H1 (cell line): ENCODE measurements around the gene ARRDC2. TPM values are rescaled to one million over a fixed set of nuclear protein-coding genes. Genes with fewer than 3 reads are reported as not detected.
A peak's percentile ranks its signal among the peaks of the same experiment; 100 is the strongest.

Experiments used
- CTCF ChIA-PET: fragments of 300-600 bp; sonication (Branson Sonifier 250); formaldehyde crosslinking; loops from one replicate; lab custom pipeline; 2021; ENCODE audit not compliant: partially characterized antibody; lab: Charles Lee
- POLR2A ChIA-PET: fragments of 300-600 bp; sonication (Branson Sonifier 250); formaldehyde crosslinking; loops from one replicate; lab custom pipeline; 2021; ENCODE audit warnings: inconsistent platforms; ENCODE audit not compliant: partially characterized antibody; lab: Charles Lee
- DNase-seq, 2 experiments: peaks; one replicate each; pipeline versions ENCODE4 v3.0.0 to v3.0.0-alpha.2; 2010 to 2022; ENCODE audit warnings: low spot score in 2 of 2, low read depth in 1 of 2, mixed read lengths in 1 of 2
- FAIRE-seq: peaks from 2 replicates; lab custom pipeline; 2011; peaks lifted over from hg19 to GRCh38; lab: Jason Lieb, UNC
- H2AFZ ChIP-seq: 2 replicates; pipeline ENCODE4 v1.8.1; 2012; ENCODE audit warnings: low read length, inconsistent platforms
- H2AK5ac ChIP-seq: 2 replicates; pipeline ENCODE4 v1.6.1; 2013; ENCODE audit warnings: low read depth, low read length
- H2BK120ac ChIP-seq: replicated peaks from 2 replicates; pipeline ENCODE3; 2013; ENCODE audit warnings: low read depth, low read length, inconsistent platforms
- H2BK12ac ChIP-seq: 2 replicates; pipeline ENCODE4 v1.6.1; 2013; ENCODE audit warnings: low read depth, low read length
- H2BK15ac ChIP-seq: 2 replicates; pipeline ENCODE4 v1.6.1; 2013; ENCODE audit warnings: low read length
- H2BK20ac ChIP-seq: 2 replicates; pipeline ENCODE4 v1.6.1; 2013; ENCODE audit warnings: low read length
- H2BK5ac ChIP-seq: 2 replicates; pipeline ENCODE4 v1.6.1; 2013; ENCODE audit warnings: low read depth, low read length
- H3K14ac ChIP-seq: 2 replicates; pipeline ENCODE4 v1.6.1; 2013; ENCODE audit warnings: inconsistent platforms; ENCODE audit not compliant: insufficient read length
- H3K18ac ChIP-seq: 2 replicates; pipeline ENCODE4 v1.6.1; 2013; ENCODE audit warnings: low read length; ENCODE audit errors: extremely low read depth
- H3K23ac ChIP-seq: 2 replicates; pipeline ENCODE4 v1.6.1; 2013; ENCODE audit warnings: inconsistent platforms; ENCODE audit not compliant: insufficient read length
- H3K23me2 ChIP-seq: 2 replicates; pipeline ENCODE4 v1.6.1; 2013; ENCODE audit warnings: low read depth, low read length
- H3K27ac ChIP-seq: 2 replicates; pipeline ENCODE4 v1.6.1; 2011; ENCODE audit warnings: low read depth, low read length, inconsistent platforms
- H3K27me3 ChIP-seq, 4 experiments: replicated peaks in 1 of 4; 1 replicate in 1 of 4; 2 replicates in 3 of 4; pipeline versions ENCODE4 v1.6.1 to v1.8.1; 2011 to 2013; ENCODE audit warnings: low read length in 3 of 4, mild to moderate bottlenecking in 3 of 4, inconsistent platforms in 2 of 4, mixed read lengths in 2 of 4, moderate library complexity in 1 of 4; ENCODE audit not compliant: control insufficient read depth in 3 of 4, insufficient read depth in 3 of 4; ENCODE audit errors: extremely low read depth in 1 of 4
- H3K36me3 ChIP-seq, 4 experiments: 2 replicates each; pipeline versions ENCODE4 v1.6.1 to v1.8.1; 2011 to 2013; ENCODE audit warnings: mild to moderate bottlenecking in 4 of 4, low read length in 3 of 4, moderate library complexity in 2 of 4, control low read depth in 1 of 4, inconsistent platforms in 1 of 4; ENCODE audit not compliant: insufficient read depth in 4 of 4, control insufficient read depth in 2 of 4
- H3K4ac ChIP-seq: replicated peaks from 2 replicates; pipeline ENCODE3; 2013; ENCODE audit warnings: low read length, low read depth, mixed read lengths, inconsistent platforms; ENCODE audit not compliant: insufficient read length
- H3K4me1 ChIP-seq, 4 experiments: replicated peaks in 1 of 4; 1 replicate in 1 of 4; 2 replicates in 3 of 4; pipeline versions ENCODE4 v1.6.1 to v1.8.1; 2011 to 2013; ENCODE audit warnings: low read length in 3 of 4, inconsistent platforms in 2 of 4, mixed read lengths in 1 of 4; ENCODE audit not compliant: insufficient read depth in 4 of 4, control insufficient read depth in 3 of 4
- H3K4me2 ChIP-seq, 2 experiments: 2 replicates each; pipeline versions ENCODE4 v1.6.1 to v1.8.1; 2011 to 2013; ENCODE audit warnings: low read depth in 2 of 2, low read length in 2 of 2, control low read depth in 1 of 2, inconsistent platforms in 1 of 2, mild to moderate bottlenecking in 1 of 2; ENCODE audit not compliant: insufficient read depth in 1 of 2
- H3K4me3 ChIP-seq, 4 experiments: fragments of 200-600, 300-600 bp in 1 of 4; sonication (generic), shearing (Covaris generic), sonication (Bioruptor Twin) in 1 of 4; 2 replicates each; pipeline versions ENCODE4 v1.5.1 to v1.8.1; 2011 to 2016; ENCODE audit warnings: low read length in 4 of 4, low read depth in 3 of 4, control low read depth in 2 of 4, inconsistent platforms in 2 of 4, mild to moderate bottlenecking in 2 of 4, mixed read lengths in 1 of 4, moderate library complexity in 1 of 4; ENCODE audit not compliant: insufficient read depth in 2 of 4; ENCODE audit errors: extremely low read depth in 1 of 4
- H3K56ac ChIP-seq: replicated peaks from 2 replicates; pipeline ENCODE3; 2013; ENCODE audit warnings: low read depth, mild to moderate bottlenecking, mixed read lengths, low read length, inconsistent platforms; ENCODE audit not compliant: insufficient read length
- H3K79me1 ChIP-seq: 2 replicates; pipeline ENCODE4 v1.6.1; 2013; ENCODE audit warnings: low read depth, low read length, control low read depth
- H3K79me2 ChIP-seq, 2 experiments: 2 replicates each; pipeline versions ENCODE4 v1.6.1 to v1.8.1; 2012 to 2013; ENCODE audit warnings: low read length in 2 of 2, mild to moderate bottlenecking in 2 of 2, inconsistent platforms in 1 of 2; ENCODE audit not compliant: insufficient read depth in 2 of 2, control insufficient read depth in 1 of 2
- H3K9ac ChIP-seq, 4 experiments: replicated peaks in 1 of 4; 1 replicate in 1 of 4; 2 replicates in 3 of 4; pipeline versions ENCODE4 v1.6.1 to v1.8.1; 2011 to 2013; ENCODE audit warnings: low read depth in 3 of 4, low read length in 3 of 4, control low read depth in 2 of 4, mild to moderate bottlenecking in 2 of 4, moderate library complexity in 2 of 4, inconsistent platforms in 1 of 4; ENCODE audit errors: extremely low read depth in 1 of 4
- H3K9me3 ChIP-seq, 2 experiments: 2 replicates each; pipeline versions ENCODE4 v1.6.1 to v1.8.1; 2012 to 2013; ENCODE audit warnings: mild to moderate bottlenecking in 2 of 2, moderate library complexity in 2 of 2, control low read depth in 1 of 2, inconsistent platforms in 1 of 2, low read depth in 1 of 2, low read length in 1 of 2, mixed read lengths in 1 of 2; ENCODE audit not compliant: insufficient read depth in 2 of 2
- H4K20me1 ChIP-seq, 2 experiments: replicated peaks in 1 of 2; 2 replicates each; pipeline versions ENCODE3 to v1.8.1; 2011 to 2013; ENCODE audit warnings: inconsistent platforms in 2 of 2, low read length in 2 of 2, mild to moderate bottlenecking in 1 of 2; ENCODE audit not compliant: insufficient read depth in 2 of 2, control insufficient read depth in 1 of 2
- H4K5ac ChIP-seq: 2 replicates; pipeline ENCODE4 v1.6.1; 2013; ENCODE audit warnings: low read length, low read depth, mixed read lengths, inconsistent platforms; ENCODE audit not compliant: insufficient read length
- H4K8ac ChIP-seq: 2 replicates; pipeline ENCODE4 v1.8.0; 2013; ENCODE audit warnings: mild to moderate bottlenecking, moderate library complexity, low read length, inconsistent platforms; ENCODE audit not compliant: insufficient read depth; ENCODE audit errors: extremely low read depth
- H4K91ac ChIP-seq: replicated peaks from 2 replicates; pipeline ENCODE3; 2013; ENCODE audit warnings: low read length, mixed read lengths, inconsistent platforms; ENCODE audit not compliant: insufficient read length
- BACH1 ChIP-seq: IDR thresholded peaks from 2 replicates; pipeline ENCODE4 v1.6.1; 2012; ENCODE audit warnings: low read length, improper control_type of control experiment
- CEBPB ChIP-seq: IDR thresholded peaks from 2 replicates; pipeline ENCODE4 v1.6.1; 2012; ENCODE audit warnings: low read depth, low read length
- CREB1 ChIP-seq: IDR thresholded peaks from 2 replicates; pipeline ENCODE4 v1.6.1; 2012; ENCODE audit warnings: inconsistent platforms
- POLR2AphosphoS5 ChIP-seq: IDR thresholded peaks from 2 replicates; pipeline ENCODE4 v1.6.1; 2011; ENCODE audit warnings: low read depth, low read length
- RAD21 ChIP-seq, 2 experiments: IDR thresholded peaks in 1 of 2; conservative IDR thresholded peaks in 1 of 2; 2 replicates each; pipeline ENCODE4 v1.6.1; 2011; ENCODE audit warnings: low read depth in 2 of 2, low read length in 2 of 2, improper control_type of control experiment in 1 of 2, inconsistent platforms in 1 of 2, mild to moderate bottlenecking in 1 of 2, moderate library complexity in 1 of 2
- SIN3A ChIP-seq, 2 experiments: IDR thresholded peaks in 1 of 2; conservative IDR thresholded peaks in 1 of 2; 2 replicates each; pipeline ENCODE4 v1.6.1; 2011 to 2012; ENCODE audit warnings: low read length in 2 of 2, improper control_type of control experiment in 1 of 2, low read depth in 1 of 2, mild to moderate bottlenecking in 1 of 2
- TEAD4 ChIP-seq: IDR thresholded peaks from 2 replicates; pipeline ENCODE4 v1.6.1; 2012; ENCODE audit warnings: low read depth, low read length, inconsistent platforms, mixed read lengths
- WGBS, 2 experiments: shearing (Covaris generic) in 1 of 2; methylation state at CpG; one replicate each; pipeline versions ENCODE4 v1.1.6 to v1.1.7; 2013 to 2015; ENCODE audit warnings: low lambda C conversion rate in 2 of 2, mixed read lengths in 2 of 2, inconsistent platforms in 1 of 2, low coverage in 1 of 2, missing lambda C conversion rate in 1 of 2; ENCODE audit not compliant: insufficient replicate concordance in 2 of 2, insufficient coverage in 1 of 2, insufficient read length in 1 of 2; ENCODE audit errors: extremely low coverage in 1 of 2, missing lambda C conversion rate in 1 of 2; 5-methylcytosine and 5-hydroxymethylcytosine counted together
- polyA plus RNA-seq, 7 experiments: library from polyadenylated mRNA; depleted of rRNA in 3 of 7; stranded (reverse) in 5 of 7; unstranded in 2 of 7; fragments of >200 nt in 5 of 7; fragments of 200-250 nt in 2 of 7; gene quantifications; 1 replicate in 5 of 7; 2 replicates in 1 of 7; 4 replicates in 1 of 7; pipeline versions ENCODE4 v1.2.1 to v1.2.3, GENCODE V29; 2011 to 2013; ENCODE audit warnings: missing spikeins in 2 of 7, mixed read lengths in 2 of 7
- total RNA-seq: library from RNA; stranded (reverse); fragmentation: NEBNext Ultra II Directional; extraction: Animal tissue kit (Norgen Biotek cat#: 25700); gene quantifications from 2 replicates; pipeline ENCODE4 v1.2.1, GENCODE V29; 2021
- TF ChIP-seq, protein P1 (sequence below), 3 experiments: IDR thresholded peaks; 1 replicate in 2 of 3; 2 replicates in 1 of 3; pipeline versions ENCODE4 v1.5.1 to v1.6.1; 2011; ENCODE audit warnings: low read length in 3 of 3, mild to moderate bottlenecking in 3 of 3, inconsistent platforms in 2 of 3, low read depth in 1 of 3, moderate library complexity in 1 of 3; ENCODE audit not compliant: insufficient read depth in 1 of 3; ENCODE audit errors: control extremely low read depth in 1 of 3

Gene ARRDC2
- total and polyA plus RNA-seq, 2 of the 8 experiments (the other 6 are each of a cell fraction or from before 2014, with no cell fraction given) = 5.4 to 6.9 TPM

DNA sequence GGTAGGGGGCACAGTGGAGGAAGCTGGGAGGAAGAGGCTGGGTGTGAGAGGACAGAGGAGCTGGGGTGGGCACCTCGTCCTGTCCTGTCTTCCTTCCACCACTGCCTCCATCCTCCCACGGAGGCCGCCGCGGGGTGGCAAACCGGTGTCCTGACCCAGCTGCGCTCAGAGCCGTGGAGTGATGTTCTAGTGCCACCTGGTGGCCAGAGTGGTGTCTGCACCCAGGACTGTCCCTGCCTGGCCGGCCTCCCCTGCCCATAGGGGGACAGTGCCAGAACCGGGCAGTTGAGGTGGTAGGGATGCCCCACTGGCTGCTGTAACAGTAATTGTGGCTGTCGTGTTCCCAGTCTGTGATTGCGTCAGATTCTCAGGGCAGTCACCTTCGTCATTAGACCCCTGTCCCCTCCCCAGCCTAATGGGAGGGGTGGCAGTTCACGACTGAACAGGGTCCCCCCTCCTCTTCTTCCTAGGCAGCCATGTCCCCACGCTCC, 11.1 kb upstream of the ARRDC2 start:
- TF ChIP-seq CREB1 (0 out of 2 replicates have a peak, but pooled peaks have one; percentile 29), POLR2AphosphoS5 (no peak), BACH1 (peak; percentile 44; the same call in 1 of the 2 replicates), TEAD4 (no peak), RAD21 (IDR thresholded peaks at IDR 0.05 in 1 of 2, conservative IDR thresholded peaks at IDR 0.05 in 1 of 2; ENCODE audit: low read depth in 2 of 2, low read length in 2 of 2) (peak; percentile 98), CEBPB (0 out of 2 replicates have a peak, but pooled peaks have one; percentile 22), SIN3A (conservative IDR thresholded peaks at IDR 0.05 in 1 of 2, IDR thresholded peaks at IDR 0.05 in 1 of 2; ENCODE audit: low read depth in 1 of 2, low read length in 2 of 2) (0 out of 4 replicates have a peak, but pooled peaks of 1 of the 2 experiments have one; percentile 45)
- TF ChIP-seq, protein P1, sequence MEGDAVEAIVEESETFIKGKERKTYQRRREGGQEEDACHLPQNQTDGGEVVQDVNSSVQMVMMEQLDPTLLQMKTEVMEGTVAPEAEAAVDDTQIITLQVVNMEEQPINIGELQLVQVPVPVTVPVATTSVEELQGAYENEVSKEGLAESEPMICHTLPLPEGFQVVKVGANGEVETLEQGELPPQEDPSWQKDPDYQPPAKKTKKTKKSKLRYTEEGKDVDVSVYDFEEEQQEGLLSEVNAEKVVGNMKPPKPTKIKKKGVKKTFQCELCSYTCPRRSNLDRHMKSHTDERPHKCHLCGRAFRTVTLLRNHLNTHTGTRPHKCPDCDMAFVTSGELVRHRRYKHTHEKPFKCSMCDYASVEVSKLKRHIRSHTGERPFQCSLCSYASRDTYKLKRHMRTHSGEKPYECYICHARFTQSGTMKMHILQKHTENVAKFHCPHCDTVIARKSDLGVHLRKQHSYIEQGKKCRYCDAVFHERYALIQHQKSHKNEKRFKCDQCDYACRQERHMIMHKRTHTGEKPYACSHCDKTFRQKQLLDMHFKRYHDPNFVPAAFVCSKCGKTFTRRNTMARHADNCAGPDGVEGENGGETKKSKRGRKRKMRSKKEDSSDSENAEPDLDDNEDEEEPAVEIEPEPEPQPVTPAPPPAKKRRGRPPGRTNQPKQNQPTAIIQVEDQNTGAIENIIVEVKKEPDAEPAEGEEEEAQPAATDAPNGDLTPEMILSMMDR (IDR thresholded peaks at IDR 0.05; ENCODE audit: control extremely low read depth in 1 of 3, insufficient read depth in 1 of 3, low read depth in 1 of 3, low read length in 3 of 3) = peak; percentile 98 to 99 (median 99)
- TF ChIP-seq, all 59 proteins: peak for 6
- Histone ChIP-seq H2BK12ac (peak overlapping the region; percentile 71; the same call in 1 of the 2 replicates), H3K4ac (no peak overlapping the region), H3K23me2 (peaks cover 5% of the 10 kb centered on the region; the same call in 1 of the 2 replicates), H2BK15ac (no peak overlapping the region), H3K4me3 (no peak overlapping the region), H3K9ac (no peak overlapping the region; a peak in 1 of 7 replicates), H3K27me3 (peaks cover 3 to 21% (median 17%) of the 10 kb centered on the region in 4 experiments), H2BK20ac (0 out of 2 replicates have a peak overlapping the region, but pooled peaks have one; percentile 18), H3K14ac (no peak overlapping the region), H2BK120ac (no peak overlapping the region), H3K79me2 (no peaks in the 10 kb centered on the region), H3K4me1 (peaks cover 0 to 3% (median 0%) of the 10 kb centered on the region in 4 experiments; a peak in 2 of 7 replicates), H4K91ac (no peak overlapping the region), H3K23ac (no peak overlapping the region), H4K5ac (no peak overlapping the region), H3K18ac (no peak overlapping the region), H3K36me3 (no peaks in the 10 kb centered on the region), H3K56ac (no peak overlapping the region), H2BK5ac (no peak overlapping the region; the same call in 1 of the 2 replicates), H3K9me3 (no peaks in the 10 kb centered on the region), H3K4me2 (no peak overlapping the region), H4K20me1 (peaks cover 0 to 5% of the 10 kb centered on the region in 2 experiments), H3K27ac (no peak overlapping the region), H2AK5ac (no peak overlapping the region), H4K8ac (peak overlapping the region; percentile 43), H3K79me1 (no peaks in the 10 kb centered on the region), H2AFZ (no peak overlapping the region)
- WGBS, 2 experiments = 23% methylated on average over 15 of the region's 15 CpGs; no CpG with 5 or more reads in 1 of the 2 experiments
- CTCF ChIA-PET = interaction anchor here (0.7 to 12.4 kb wide), 27 partner anchors 9 to 440 kb away, joined by 3 to 271 read pairs (median 6); partner anchors contain the start of genes CCDC124, KCNN1 and SLC5A5
- peak in 1 of 2 experiments; percentile 99 for DNase-seq
- FAIRE-seq = no peak
- POLR2A ChIA-PET = interaction anchor here (1.0 to 3.0 kb wide), 8 partner anchors 11 to 137 kb away, joined by 3 to 15 read pairs (median 8); partner anchors contain the start of genes ARRDC2, CCDC124 and RPL18A
